GM06990 (cell line): ENCODE measurements around the gene DCST1.
A peak's percentile ranks its signal among the peaks of the same experiment; 100 is the strongest.

Source experiments
- DNase-seq: peaks from one replicate; pipeline ENCODE4 v3.0.0-alpha.2; 2011; ENCODE audit not compliant: insufficient read length; ENCODE audit errors: extremely low read depth
- H3K27me3 ChIP-seq: replicated peaks from 2 replicates; pipeline ENCODE4 v1.6.0; 2011; ENCODE audit warnings: low read length; ENCODE audit not compliant: control insufficient read depth, insufficient read depth
- H3K36me3 ChIP-seq: 2 replicates; pipeline ENCODE4 v1.5.1; 2011; ENCODE audit warnings: low read length; ENCODE audit not compliant: control insufficient read depth, insufficient read depth
- H3K4me3 ChIP-seq: replicated peaks from 2 replicates; pipeline ENCODE4 v1.5.1; 2011; ENCODE audit warnings: low read depth, mild to moderate bottlenecking, control low read depth, low read length
- TF ChIP-seq, protein P1 (sequence below): IDR thresholded peaks from 2 replicates; pipeline ENCODE4 v1.5.1; 2011; ENCODE audit warnings: low read length, control low read depth, mild to moderate bottlenecking, inconsistent platforms; ENCODE audit not compliant: insufficient read depth, poor library complexity, severe bottlenecking

DCST1 gene

GRCh38 chr1:155092641-155093040 lies 59.0 kb downstream of the DCST1 start:
- no peak overlapping the region for H3K4me3 ChIP-seq
- H3K27me3 ChIP-seq, result peaks cover 1% of the 10 kb centered on the region
- TF ChIP-seq, protein P1, sequence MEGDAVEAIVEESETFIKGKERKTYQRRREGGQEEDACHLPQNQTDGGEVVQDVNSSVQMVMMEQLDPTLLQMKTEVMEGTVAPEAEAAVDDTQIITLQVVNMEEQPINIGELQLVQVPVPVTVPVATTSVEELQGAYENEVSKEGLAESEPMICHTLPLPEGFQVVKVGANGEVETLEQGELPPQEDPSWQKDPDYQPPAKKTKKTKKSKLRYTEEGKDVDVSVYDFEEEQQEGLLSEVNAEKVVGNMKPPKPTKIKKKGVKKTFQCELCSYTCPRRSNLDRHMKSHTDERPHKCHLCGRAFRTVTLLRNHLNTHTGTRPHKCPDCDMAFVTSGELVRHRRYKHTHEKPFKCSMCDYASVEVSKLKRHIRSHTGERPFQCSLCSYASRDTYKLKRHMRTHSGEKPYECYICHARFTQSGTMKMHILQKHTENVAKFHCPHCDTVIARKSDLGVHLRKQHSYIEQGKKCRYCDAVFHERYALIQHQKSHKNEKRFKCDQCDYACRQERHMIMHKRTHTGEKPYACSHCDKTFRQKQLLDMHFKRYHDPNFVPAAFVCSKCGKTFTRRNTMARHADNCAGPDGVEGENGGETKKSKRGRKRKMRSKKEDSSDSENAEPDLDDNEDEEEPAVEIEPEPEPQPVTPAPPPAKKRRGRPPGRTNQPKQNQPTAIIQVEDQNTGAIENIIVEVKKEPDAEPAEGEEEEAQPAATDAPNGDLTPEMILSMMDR, result no peak
- no peaks in the 10 kb centered on the region for H3K36me3 ChIP-seq
- DNase-seq, result no peak

DNA sequence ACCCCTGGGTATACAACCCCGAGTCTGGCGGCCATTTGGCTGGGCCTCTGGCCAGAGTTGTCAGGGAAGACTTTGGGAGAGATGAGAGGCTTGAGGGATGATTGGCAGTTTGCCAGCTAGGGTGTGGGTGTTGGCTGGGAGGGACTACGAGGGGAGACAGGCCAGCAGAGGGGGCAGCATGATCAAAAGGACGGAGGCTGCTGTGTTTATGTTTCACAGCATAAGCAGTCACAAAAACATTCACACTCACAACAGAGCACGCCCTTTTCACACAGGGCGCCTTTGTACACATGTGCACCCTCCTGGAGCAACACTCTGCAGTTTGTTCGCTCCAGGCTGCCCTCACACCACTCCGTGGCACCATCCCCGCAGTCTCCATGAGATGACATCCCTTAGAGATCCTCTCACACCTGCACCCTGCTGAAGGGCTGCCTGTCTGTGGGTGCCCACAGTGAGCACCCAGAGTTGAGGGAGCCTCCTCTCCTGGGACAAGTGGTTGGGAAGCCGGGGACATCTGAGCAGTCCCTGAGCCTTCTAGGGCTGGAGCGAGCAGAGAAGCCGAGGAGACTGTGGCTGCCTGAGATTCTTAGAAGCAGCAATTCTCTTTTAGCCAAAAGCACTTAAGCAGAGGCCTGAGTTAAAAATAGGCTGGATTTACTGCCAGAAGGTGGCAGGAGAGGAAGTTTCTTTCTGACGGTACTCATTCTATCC lies 60.4 kb downstream of the DCST1 start:
- TF ChIP-seq, protein P1, result peak; percentile 28
- Histone ChIP-seq H3K4me3 (no peak overlapping the region), H3K27me3 (peaks cover 1% of the 10 kb centered on the region), H3K36me3 (no peaks in the 10 kb centered on the region)
- no peak for DNase-seq

DNA sequence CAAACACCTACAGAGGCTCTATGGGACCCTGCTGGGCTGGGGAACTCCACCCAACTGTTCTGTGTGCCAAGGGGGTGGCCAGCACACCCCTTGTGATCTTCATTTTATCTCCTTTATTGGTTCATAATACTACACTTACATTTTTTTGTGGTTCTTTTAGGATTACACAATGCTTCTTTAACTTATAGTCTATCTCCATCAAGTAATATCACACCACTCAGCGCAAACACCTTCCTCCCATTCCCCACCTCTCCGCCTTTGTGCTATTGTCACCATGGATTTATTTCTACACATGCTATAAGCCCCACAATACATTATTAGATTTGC lies 61.0 kb downstream of the DCST1 start:
- Histone ChIP-seq H3K36me3 (no peaks in the 10 kb centered on the region), H3K27me3 (peaks cover 1% of the 10 kb centered on the region), H3K4me3 (no peak overlapping the region)
- no peak for DNase-seq
- TF ChIP-seq, protein P1, result no peak

- H3K27me3 ChIP-seq, result no peaks in the 10 kb centered on the region; the same call in 1 of the 2 replicates
These were observed 65.7 kb downstream of the DCST1 start for GRCh38 chr1:155099331-155099730.

More at GRCh38 chr1:155099331-155099730, 65.7 kb downstream of the DCST1 start:
- DNase-seq, result no peak
- TF ChIP-seq, protein P1, result no peak
- H3K4me3 ChIP-seq, result no peak overlapping the region
- H3K36me3 ChIP-seq, result no peaks in the 10 kb centered on the region
